Uterus (tissue), 4 donors: ENCODE data around the gene CTSO. TPM values are rescaled to one million over a fixed set of nuclear protein-coding genes. Genes with fewer than 3 reads are reported as not detected.

ENCODE experiments used
- DNase-seq, 2 donors: peaks; one replicate each; pipeline ENCODE4 v3.0.0-alpha.2; 2019 to 2020
- H3K27ac ChIP-seq, 2 donors: fragments of 200-600 bp; sonication (generic); 1 replicate in 1 of 2; 2 replicates in 1 of 2; pipeline ENCODE4 v1.5.1; 2016 to 2018
- H3K27me3 ChIP-seq, 2 donors: fragments of 200-600 bp; sonication (generic); one replicate each; pipeline ENCODE4 v1.5.1; 2018 to 2019; ENCODE audit warnings: control low read depth in 1 of 2
- H3K36me3 ChIP-seq, 2 donors: fragments of 200-600 bp; sonication (generic); one replicate each; pipeline ENCODE4 v1.5.1; 2019; ENCODE audit warnings: control low read depth in 1 of 2
- H3K4me1 ChIP-seq, 2 donors: fragments of 200-600 bp; sonication (generic); one replicate each; pipeline ENCODE4 v1.5.1; 2018 to 2019; ENCODE audit warnings: control low read depth in 1 of 2
- H3K4me3 ChIP-seq, 2 donors: fragments of 200-600 bp; sonication (generic); 1 replicate in 1 of 2; 2 replicates in 1 of 2; pipeline ENCODE4 v1.5.1; 2018 to 2019; ENCODE audit warnings: mild to moderate bottlenecking in 1 of 2
- H3K9me3 ChIP-seq, 2 donors: fragments of 200-600 bp; sonication (generic); one replicate each; pipeline ENCODE4 v1.5.1; 2019; ENCODE audit warnings: control low read depth in 1 of 2
- CTCF ChIP-seq, 4 experiments: fragments of 200-600 bp in 2 of 4; fragments of 450-650 bp in 2 of 4; sonication (generic) in 2 of 4; IDR thresholded peaks; one replicate each; pipeline ENCODE4 v1.5.1; 2016 to 2019; ENCODE audit warnings: antibody characterized with exemption in 4 of 4, mild to moderate bottlenecking in 2 of 4, moderate library complexity in 1 of 4
- POLR2A ChIP-seq, 2 donors: fragments of 450-650 bp; IDR thresholded peaks; one replicate each; pipeline ENCODE4 v1.6.1; 2016; ENCODE audit warnings: antibody characterized with exemption in 2 of 2, mild to moderate bottlenecking in 1 of 2, moderate library complexity in 1 of 2
- intact Hi-C: fragments of 100-400 bp; cut with DNase I; formaldehyde crosslinking; loops from one replicate; pipeline ENCODE4 v1.15.1; 2023; ENCODE audit warnings: low total_unique reads
- total RNA-seq, 4 donors: library from RNA; depleted of rRNA in 3 of 4; stranded (reverse); fragments of >200 nt in 3 of 4; gene quantifications; one replicate each; pipeline versions ENCODE4 v1.1.0 to v1.2.4, GENCODE V29; 2014 to 2023
- donor health status: DM: yes; HTN: yes; CAD: no.

Gene CTSO
- total RNA-seq, 4 donors from 2014 or later = 22.0 to 77.8 (median 28.6) TPM

GRCh38 chr4:155964016-155964891 is 10.6 kb upstream of the CTSO start:
- TF ChIP-seq CTCF (IDR thresholded peaks at IDR 0.05) (no peak), POLR2A (IDR thresholded peaks at IDR 0.05) (no peak)
- Histone ChIP-seq H3K36me3 (no peaks in the 10 kb centered on the region), H3K27me3 (no peaks in the 10 kb centered on the region), H3K4me3 (no peak overlapping the region), H3K4me1 (no peaks in the 10 kb centered on the region), H3K27ac (peak overlapping the region; percentile 12 to 56), H3K9me3 (no peaks in the 10 kb centered on the region)
- intact Hi-C loops = no loop called here
- peak; percentile 25 to 33 for DNase-seq

- TF ChIP-seq POLR2A (IDR thresholded peaks at IDR 0.05) (no peak), CTCF (IDR thresholded peaks at IDR 0.05) (no peak)
- Histone ChIP-seq H3K9me3 (no peaks in the 10 kb centered on the region), H3K36me3 (no peaks in the 10 kb centered on the region), H3K27me3 (no peaks in the 10 kb centered on the region), H3K27ac (peak overlapping the region in 1 of 2 donors; percentile 0), H3K4me3 (no peak overlapping the region), H3K4me1 (no peaks in the 10 kb centered on the region)
- DNase-seq = no peak
- intact Hi-C loops = no loop called here
Observed at GRCh38 chr4:155962767-155963166, 9.1 kb upstream of the CTSO start.

GRCh38 chr4:155961575-155961974 is 7.9 kb upstream of the CTSO start:
- intact Hi-C loops = no loop called here
- no peak for DNase-seq
- H3K27ac ChIP-seq = peak overlapping the region in 1 of 2 donors; percentile 37

GRCh38 chr4:155960522-155960921 is 6.9 kb upstream of the CTSO start:
- Histone ChIP-seq H3K27me3 (no peaks in the 10 kb centered on the region), H3K36me3 (no peaks in the 10 kb centered on the region), H3K4me1 (no peaks in the 10 kb centered on the region), H3K9me3 (no peaks in the 10 kb centered on the region), H3K27ac (peak overlapping the region in 1 of 2 donors; percentile 37), H3K4me3 (no peak overlapping the region)
- no peak for TF ChIP-seq POLR2A (IDR thresholded peaks at IDR 0.05)
- no peak for TF ChIP-seq CTCF (IDR thresholded peaks at IDR 0.05)
- intact Hi-C loops = no loop called here
- DNase-seq = no peak

More at GRCh38 chr4:155961575-155961974, 7.9 kb upstream of the CTSO start:
- H3K27me3 ChIP-seq = no peaks in the 10 kb centered on the region
- H3K4me1 ChIP-seq = no peaks in the 10 kb centered on the region
- H3K36me3 ChIP-seq = no peaks in the 10 kb centered on the region
- H3K4me3 ChIP-seq = no peak overlapping the region
- no peaks in the 10 kb centered on the region for H3K9me3 ChIP-seq
- TF ChIP-seq CTCF (IDR thresholded peaks at IDR 0.05) (no peak), POLR2A (IDR thresholded peaks at IDR 0.05) (no peak)

GRCh38 chr4:155959417-155959816 is 5.8 kb upstream of the CTSO start:
- H3K4me1 ChIP-seq = no peaks in the 10 kb centered on the region
- DNase-seq = no peak
- intact Hi-C loops = no loop called here
- H3K36me3 ChIP-seq = no peaks in the 10 kb centered on the region
- no peaks in the 10 kb centered on the region for H3K9me3 ChIP-seq
- TF ChIP-seq CTCF (IDR thresholded peaks at IDR 0.05) (no peak), POLR2A (IDR thresholded peaks at IDR 0.05) (no peak)
- H3K27me3 ChIP-seq = no peaks in the 10 kb centered on the region
- H3K27ac ChIP-seq = no peak overlapping the region
- H3K4me3 ChIP-seq = no peak overlapping the region
